ENCODE data around the gene BIRC6.

Gene BIRC6

DNA sequence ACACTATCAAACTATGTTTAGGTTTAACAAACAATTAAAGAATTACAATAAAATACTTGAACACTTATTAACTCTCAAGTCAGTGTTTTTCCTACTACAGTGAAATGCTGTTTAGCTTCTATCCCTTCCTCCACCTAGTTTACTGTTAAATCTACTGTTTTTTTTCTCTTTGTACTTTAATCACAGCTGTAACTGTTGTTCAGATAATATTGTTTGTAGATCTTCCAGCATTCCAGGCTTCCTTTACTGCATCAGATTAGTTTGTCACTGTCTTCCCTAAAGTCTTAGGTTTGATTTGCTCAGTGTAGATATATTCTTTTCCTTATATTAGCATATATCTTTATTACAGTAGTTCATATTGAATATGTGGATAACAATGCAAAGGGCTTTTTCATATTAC is 22.5 kb downstream of the BIRC6 start:
- Histone ChIP-seq H3K27ac (no peak overlapping the region), H3K4me3 (no peak overlapping the region)
- DNase-seq (ENCODE audit: low spot score), result no peak
- TF ChIP-seq CTCF (IDR thresholded peaks at IDR 0.05), result no peak

GRCh38 chr2:32383858-32384257 is 27.0 kb downstream of the BIRC6 start:
- no peak for DNase-seq (ENCODE audit: low spot score)
- H3K27ac ChIP-seq, result no peak overlapping the region

GRCh38 chr2:32384529-32384928 is 27.7 kb downstream of the BIRC6 start:
- Histone ChIP-seq H3K4me3 (no peak overlapping the region), H3K27ac (no peak overlapping the region)
- TF ChIP-seq CTCF (IDR thresholded peaks at IDR 0.05), result no peak
- DNase-seq (ENCODE audit: low spot score), result no peak

More at GRCh38 chr2:32383858-32384257, 27.0 kb downstream of the BIRC6 start:
- no peak overlapping the region for H3K4me3 ChIP-seq
- no peak for TF ChIP-seq CTCF (IDR thresholded peaks at IDR 0.05)

DNA sequence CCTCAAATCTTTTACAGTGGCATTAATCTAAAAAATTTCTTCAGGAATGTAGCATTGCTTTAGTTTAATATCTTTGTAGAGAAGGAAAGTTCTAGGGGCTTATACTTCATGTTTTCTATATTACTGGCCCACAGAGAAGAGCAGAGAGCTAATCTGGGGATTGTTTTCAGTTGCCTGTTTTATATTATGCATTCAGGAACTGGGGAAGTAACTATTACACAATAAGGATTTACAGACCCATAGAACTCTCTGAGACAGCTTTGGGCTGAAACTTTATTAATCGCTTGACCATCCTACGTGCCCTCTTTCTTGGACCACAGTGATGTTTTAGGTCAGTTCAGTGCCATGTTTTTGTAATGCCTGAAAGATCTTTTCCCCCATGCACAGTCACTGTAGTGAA is 29.9 kb downstream of the BIRC6 start:
- TF ChIP-seq CTCF (IDR thresholded peaks at IDR 0.05), result no peak
- Histone ChIP-seq H3K27ac (no peak overlapping the region), H3K4me3 (no peak overlapping the region)
- DNase-seq (ENCODE audit: low spot score), result no peak

GRCh38 chr2:32399221-32399620 is 42.4 kb downstream of the BIRC6 start:
- no peak for DNase-seq (ENCODE audit: low spot score)
- Histone ChIP-seq H3K4me3 (no peak overlapping the region), H3K27ac (no peak overlapping the region)
- no peak for TF ChIP-seq CTCF (IDR thresholded peaks at IDR 0.05)

DNA sequence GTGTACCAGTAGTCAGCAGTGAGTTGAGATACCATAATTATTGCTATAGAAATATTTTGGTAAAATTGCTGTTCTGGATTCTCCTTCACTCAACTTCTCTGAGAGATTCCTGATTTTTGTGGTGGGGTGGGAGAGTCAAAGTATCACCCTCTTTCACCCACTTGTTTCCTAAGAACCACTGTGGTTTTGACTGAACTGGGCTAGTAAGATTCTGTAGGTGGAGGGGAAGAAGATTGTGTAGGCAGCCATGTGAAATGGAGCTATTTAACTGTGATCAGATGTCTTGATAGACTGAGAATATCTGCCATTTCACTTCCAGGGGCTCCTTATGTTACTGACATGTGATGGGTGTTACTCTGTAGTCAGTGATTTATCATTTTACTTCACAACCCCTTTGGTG is 45.3 kb downstream of the BIRC6 start:
- DNase-seq (ENCODE audit: low spot score), result no peak
- no peak for TF ChIP-seq CTCF (IDR thresholded peaks at IDR 0.05)
- H3K4me3 ChIP-seq, result no peak overlapping the region
- H3K27ac ChIP-seq, result no peak overlapping the region

DNA sequence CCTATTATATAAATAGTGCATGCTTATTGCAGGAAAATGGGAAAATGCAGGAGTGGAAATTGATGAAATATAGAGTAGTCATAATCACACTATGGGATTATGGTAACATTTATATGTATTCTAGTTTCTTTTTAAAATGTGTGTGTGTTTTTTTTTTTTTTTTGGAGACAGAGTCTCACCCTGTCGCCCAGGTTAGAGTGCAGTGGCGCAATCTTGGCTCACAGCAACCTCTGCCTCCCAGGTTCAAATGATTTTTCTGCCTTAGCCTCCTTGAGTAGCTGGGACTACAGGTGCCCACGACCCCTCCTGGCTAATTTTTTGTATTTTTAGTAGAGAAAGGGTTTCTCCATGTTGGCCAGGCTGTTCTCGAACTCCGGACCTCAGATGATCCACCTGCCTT is 47.0 kb downstream of the BIRC6 start:
- no peak overlapping the region for H3K4me3 ChIP-seq
- DNase-seq (ENCODE audit: low spot score), result no peak
- H3K27ac ChIP-seq, result no peak overlapping the region
- no peak for TF ChIP-seq CTCF (IDR thresholded peaks at IDR 0.05)

Measured in coronary artery (tissue), 2 donors.